Muscle of back (tissue), 13 donors: ENCODE results near the gene LDAH. TPM values are rescaled to one million over a fixed set of nuclear protein-coding genes. Genes with fewer than 3 reads are reported as not detected.

Experiments
- DNase-seq, 3 donors: peaks; one replicate each; pipeline versions ENCODE4 v3.0.0 to v3.0.0-alpha.2; 2013
- long read RNA-seq, 9 donors: transcript quantifications; one replicate each; lab custom pipeline, GENCODE V29; 2026
- polyA plus RNA-seq, 10 donors: library from polyadenylated mRNA; unstranded; fragments of 120-200 nt; gene quantifications; one replicate each; pipeline ENCODE4 v1.2.1, GENCODE V29; 2013; ENCODE audit not compliant: insufficient read length in 10 of 10

LDAH gene
- polyA plus RNA-seq = 10 to 100 TPM in 6 of 10 donors, 1 to 10 TPM in 4; 7.9 to 13.2 (median 10.8) TPM
- long read RNA-seq, donor 1, partial matches to known transcripts = 0 of 2 reads
- long read RNA-seq, donor 1, other reads (novel, unspliced or antisense) = 0 of 2 reads
- long read RNA-seq, donor 2, partial matches to known transcripts = 0 of 1 reads
- long read RNA-seq, donor 2, other reads (novel, unspliced or antisense) = 0 of 1 reads
- long read RNA-seq, donor 3 = 0 reads
- long read RNA-seq, donor 4 = 0 reads
- long read RNA-seq, donor 5, partial matches to known transcripts = 0 of 2 reads
- long read RNA-seq, donor 5, other reads (novel, unspliced or antisense) = 0 of 2 reads
- long read RNA-seq, donor 6 = 0 reads
- long read RNA-seq, donor 7, partial matches to known transcripts = 0 of 1 reads
- long read RNA-seq, donor 7, other reads (novel, unspliced or antisense) = 0 of 1 reads
- long read RNA-seq, donor 8, partial matches to known transcripts = 0 of 1 reads
- long read RNA-seq, donor 8, other reads (novel, unspliced or antisense) = 0 of 1 reads
- long read RNA-seq, donor 9 = 0 reads

DNA sequence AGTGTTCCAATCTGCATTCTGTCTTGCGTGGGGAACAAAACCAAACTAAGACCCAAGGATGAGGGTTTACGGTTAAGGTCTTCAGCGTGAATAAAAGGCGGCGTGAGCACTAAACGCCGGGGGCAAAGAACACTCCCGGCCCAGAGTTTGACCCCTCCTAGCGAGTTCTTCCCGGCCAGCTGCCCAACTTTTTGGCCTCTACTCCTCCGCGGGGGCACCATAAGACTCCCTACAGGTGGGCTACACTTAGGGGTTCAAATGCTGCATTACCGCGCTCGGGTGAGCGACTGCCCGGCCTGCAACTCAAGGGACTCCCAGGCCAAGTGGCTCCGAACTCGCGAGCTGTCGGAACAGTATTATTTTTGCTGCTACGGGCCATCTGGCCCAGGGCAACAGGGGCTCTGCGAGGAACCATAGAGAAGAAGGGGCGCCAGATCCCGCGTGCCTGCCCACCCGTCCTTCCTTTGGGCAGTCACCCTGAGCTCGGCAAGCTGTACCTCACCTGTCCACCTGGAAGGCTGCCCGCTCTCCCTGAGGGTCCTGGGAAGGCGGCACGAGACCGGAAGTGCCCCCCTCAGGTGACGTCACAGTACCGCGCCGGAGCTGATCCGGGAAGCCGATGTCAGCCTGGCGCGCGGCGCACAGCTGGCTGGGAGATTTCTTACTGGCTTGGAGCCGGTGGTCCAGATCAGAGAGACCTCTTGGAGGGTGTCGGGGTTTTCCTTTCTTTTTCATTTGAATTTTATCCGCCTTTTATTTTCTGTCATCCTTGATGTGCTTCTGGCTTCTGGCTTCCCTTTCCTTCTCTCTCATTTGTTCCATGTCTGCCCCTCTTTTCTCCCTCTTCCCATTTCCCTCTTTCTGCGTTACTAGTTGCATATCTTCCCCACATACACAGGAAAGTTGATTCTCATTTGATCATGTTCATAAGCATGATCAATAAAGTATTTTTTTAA, at the start of gene LDAH:
Gene LDAH (minus strand): TSS at position 567 of the 956 bp plus-strand sequence. CDS start 21,638 bp downstream, outside the sequence.
- peak; percentile 91 to 98 (median 95) for DNase-seq

DNA sequence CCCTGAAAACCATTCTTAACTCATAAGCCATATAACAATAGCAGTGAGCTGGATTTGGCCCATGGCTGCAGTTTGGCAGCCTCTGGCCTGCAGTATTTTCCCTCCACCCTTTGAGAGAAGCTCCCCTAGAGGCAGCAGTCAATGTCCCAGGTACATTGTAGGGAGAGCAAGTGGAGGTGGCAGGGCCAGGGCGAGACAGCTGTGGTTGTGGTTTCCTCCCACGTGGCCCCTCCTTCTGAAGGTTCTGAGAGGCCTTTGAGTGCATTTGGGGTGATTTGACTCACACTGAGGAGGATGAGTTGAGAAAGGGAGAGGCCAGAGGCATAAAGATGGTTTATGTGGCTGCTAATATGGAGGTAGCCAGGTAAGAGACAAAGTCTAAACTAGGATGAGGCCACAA, 45.5 kb upstream of the LDAH start:
- no peak for DNase-seq

GRCh38 chr2:20862850-20863249, 39.9 kb upstream of the LDAH start:
- no peak for DNase-seq

GRCh38 chr2:20855456-20855855, 32.6 kb upstream of the LDAH start:
- no peak for DNase-seq

- DNase-seq = no peak
These were observed 29.8 kb upstream of the LDAH start for GRCh38 chr2:20852670-20853069.

GRCh38 chr2:20852139-20852538, 29.2 kb upstream of the LDAH start:
- no peak for DNase-seq

DNA sequence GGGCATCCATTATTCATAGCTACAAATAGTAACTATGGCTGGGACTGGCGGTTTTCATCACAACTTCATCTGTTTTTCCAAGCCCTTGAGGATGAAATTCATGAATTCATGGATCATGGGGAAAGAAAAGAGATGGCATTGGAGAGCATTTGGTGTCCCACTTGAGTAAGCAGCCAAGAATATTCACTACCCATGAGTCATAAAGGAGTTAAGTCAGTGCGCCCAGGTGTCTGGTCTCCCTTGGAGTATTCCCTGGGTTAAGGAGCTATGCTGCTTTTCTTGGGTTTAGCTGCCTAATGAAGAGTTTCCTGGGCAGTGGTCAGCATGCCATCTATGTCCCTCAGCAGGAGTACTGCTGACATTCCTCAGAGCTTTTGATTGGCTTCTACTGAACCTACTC, 21.3 kb upstream of the LDAH start:
- DNase-seq = no peak

GRCh38 chr2:20839052-20839451, 16.2 kb upstream of the LDAH start:
- no peak for DNase-seq

DNA sequence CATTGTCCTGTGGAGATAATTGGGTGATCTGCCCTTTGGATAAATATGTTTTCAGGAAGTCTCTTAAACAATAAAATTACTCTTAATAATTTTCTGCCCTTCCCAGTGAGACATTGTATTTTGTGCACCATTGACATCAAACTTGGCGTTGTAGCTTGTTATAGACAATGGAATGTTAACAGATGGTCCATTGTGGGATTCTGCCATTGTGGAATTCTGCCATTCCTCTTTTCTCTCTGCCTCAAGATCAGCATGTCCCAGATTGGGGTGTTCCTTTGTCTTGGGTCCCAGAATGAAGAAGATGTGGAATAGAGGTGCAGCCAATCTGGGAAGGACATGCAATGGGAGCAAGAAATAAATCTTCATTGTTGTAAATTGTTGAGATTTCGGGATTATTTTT, 15.1 kb upstream of the LDAH start:
- no peak for DNase-seq

DNA sequence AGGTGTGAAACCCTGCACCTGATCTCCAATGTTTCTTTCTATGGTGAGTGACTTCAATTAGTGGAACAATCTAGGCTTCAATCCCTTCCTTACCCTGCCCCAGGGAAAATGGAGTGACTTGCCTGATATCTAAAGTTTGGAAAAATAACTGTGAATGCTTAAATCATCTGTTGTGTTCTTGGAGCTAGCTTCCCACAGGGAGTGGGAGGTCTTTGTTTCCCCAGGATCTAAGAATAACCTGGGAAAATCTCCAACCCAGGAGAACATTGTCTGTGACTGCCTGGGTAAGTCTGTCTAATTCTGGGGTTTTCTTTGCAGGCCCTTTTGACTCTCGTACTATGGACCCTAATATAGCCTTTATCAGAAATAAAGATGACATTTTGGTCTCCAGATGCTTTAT, 13.6 kb upstream of the LDAH start:
- DNase-seq = no peak

DNA sequence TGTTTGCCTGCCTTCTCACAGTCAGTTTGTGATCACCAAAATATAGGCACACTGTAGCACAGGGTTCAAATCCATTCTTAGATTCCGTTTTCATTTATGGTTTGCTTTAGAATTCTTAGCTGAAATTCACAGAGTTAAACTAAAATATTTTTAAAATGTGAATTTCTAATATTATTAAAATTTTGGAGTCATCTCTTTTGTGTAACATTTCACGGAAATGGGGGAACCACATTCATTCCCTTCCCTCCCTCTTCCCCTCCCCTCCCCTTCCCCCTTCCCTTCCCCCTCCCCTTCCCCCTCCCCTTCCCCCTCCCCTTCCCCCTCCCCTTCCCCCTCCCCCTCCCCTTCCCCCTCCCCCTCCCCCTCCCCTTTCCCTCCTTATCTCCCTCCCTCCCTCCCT, 11.4 kb upstream of the LDAH start:
- DNase-seq = no peak

DNA sequence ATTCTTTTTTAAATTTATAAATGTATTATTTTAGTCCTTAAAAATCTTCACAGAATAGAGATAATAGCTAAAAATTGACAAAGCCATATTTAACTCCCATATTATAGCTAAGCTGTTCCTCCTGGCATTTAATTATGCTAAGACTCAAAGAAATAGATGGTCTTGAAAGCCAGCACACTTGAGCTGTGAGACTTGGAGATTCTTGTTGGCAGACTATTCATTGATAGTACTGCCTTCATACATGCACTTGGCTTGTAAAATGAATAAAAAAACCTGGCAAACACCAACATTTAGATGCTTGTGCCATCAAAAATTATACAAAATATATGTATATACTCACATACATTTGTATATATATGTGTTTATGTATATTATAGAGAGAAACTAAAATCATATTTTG, 9.7 kb upstream of the LDAH start:
- DNase-seq = no peak

- no peak for DNase-seq
These were observed 7.0 kb upstream of the LDAH start for GRCh38 chr2:20829861-20830260.

- no peak for DNase-seq
These were observed 1.0 kb upstream of the LDAH start for GRCh38 chr2:20823917-20824316.

GRCh38 chr2:20818820-20819219, 4.1 kb downstream of the LDAH start:
- DNase-seq = no peak

DNA sequence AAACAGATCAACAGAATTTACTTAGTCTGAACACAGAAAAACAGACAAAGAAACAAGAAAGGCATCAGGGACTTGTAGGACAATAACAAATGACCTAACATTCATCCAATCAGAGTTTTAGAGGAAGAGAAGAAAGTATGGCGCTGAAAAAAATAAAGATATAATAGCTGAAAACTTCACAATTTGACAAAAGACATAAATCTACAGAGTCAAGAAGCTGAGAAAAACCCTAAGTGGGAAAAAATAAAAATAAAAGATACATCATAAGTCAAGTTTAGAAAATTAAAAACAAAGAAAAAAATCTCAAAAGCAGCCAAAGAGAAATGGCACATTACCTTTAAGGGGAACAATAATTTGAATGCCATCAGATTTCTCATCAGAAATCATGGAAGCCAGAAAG, 7.7 kb downstream of the LDAH start:
- no peak for DNase-seq

- no peak for DNase-seq
These were observed 10.1 kb downstream of the LDAH start for GRCh38 chr2:20812779-20813178.

- DNase-seq = no peak
These were observed 16.6 kb downstream of the LDAH start for GRCh38 chr2:20806286-20806685.

DNA sequence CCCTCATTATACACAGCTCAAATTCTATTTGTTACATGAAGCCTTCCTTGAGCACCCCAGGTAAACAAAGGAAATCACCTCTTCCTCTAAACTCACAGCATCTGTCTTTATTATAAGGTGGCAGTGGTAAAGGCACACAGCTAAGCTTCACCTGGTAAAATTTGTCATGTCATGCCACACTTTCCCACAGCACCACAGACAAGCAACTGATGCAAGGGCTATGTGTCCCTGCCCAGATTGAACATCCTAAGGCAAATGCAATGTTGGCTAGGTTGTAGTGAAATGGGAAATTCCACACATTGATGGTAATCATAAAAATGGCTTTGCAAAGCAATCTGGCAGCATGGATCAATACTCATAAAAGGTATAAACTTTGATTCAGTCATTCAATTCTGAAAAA, 18.9 kb downstream of the LDAH start:
- no peak for DNase-seq

- no peak for DNase-seq
These were observed 19.6 kb downstream of the LDAH start for GRCh38 chr2:20803226-20803682.

DNA sequence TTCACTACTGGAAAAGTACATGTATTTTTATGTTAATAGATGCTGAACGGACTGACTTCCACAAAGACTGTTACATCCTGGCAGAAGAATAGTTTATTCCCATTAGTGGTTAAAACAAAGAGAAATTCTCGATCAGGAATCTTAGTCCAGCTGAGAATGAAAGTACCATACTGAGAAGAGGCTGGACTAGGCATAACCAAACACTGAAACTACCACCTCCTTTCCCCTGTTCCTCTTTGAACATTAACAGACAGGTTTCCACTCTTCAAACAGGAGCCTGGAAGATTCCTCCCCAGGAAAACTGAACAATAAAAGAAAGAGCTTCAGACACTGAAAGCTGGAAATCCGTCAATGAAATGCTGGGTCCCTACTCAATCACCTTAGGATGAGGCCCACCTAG, 25.8 kb downstream of the LDAH start:
- DNase-seq = no peak

GRCh38 chr2:20796374-20796791, 26.5 kb downstream of the LDAH start:
- DNase-seq = no peak
